Loucy (cell line): ENCODE results near the gene TKT.

Experiments used
- H2AFZ ChIP-seq: fragments of 200-600 bp; sonication (generic); 2 replicates; pipeline ENCODE4 v1.6.0; 2016; ENCODE audit warnings: antibody characterized with exemption, mild to moderate bottlenecking, low read length, moderate library complexity
- H3F3A ChIP-seq: fragments of 200-600 bp; 2 replicates; pipeline ENCODE4 v1.6.0; 2016; ENCODE audit warnings: antibody characterized with exemption, low read depth, mild to moderate bottlenecking
- H3K27me3 ChIP-seq: fragments of 200-600 bp; sonication (generic); 2 replicates; pipeline ENCODE4 v1.6.1; 2014; ENCODE audit warnings: low read length, mild to moderate bottlenecking; ENCODE audit not compliant: insufficient read depth, poor library complexity, severe bottlenecking
- H3K36me3 ChIP-seq: fragments of 200-600 bp; sonication (generic); 2 replicates; pipeline ENCODE4 v1.6.1; 2016; ENCODE audit warnings: low read length; ENCODE audit not compliant: insufficient read depth
- H3K4me1 ChIP-seq: fragments of 200-600 bp; sonication (generic); 2 replicates; pipeline ENCODE4 v1.5.1; 2014; ENCODE audit warnings: low read length, mild to moderate bottlenecking; ENCODE audit not compliant: insufficient read depth, poor library complexity, severe bottlenecking
- H3K4me2 ChIP-seq: fragments of 200-600 bp; sonication (generic); 2 replicates; pipeline ENCODE4 v1.6.0; 2014; ENCODE audit warnings: antibody characterized with exemption, low read length, low read depth, mild to moderate bottlenecking; ENCODE audit not compliant: poor library complexity, severe bottlenecking
- H3K4me3 ChIP-seq: fragments of 200-600 bp; sonication (generic); 2 replicates; pipeline ENCODE4 v1.5.1; 2014; ENCODE audit warnings: low read length, mild to moderate bottlenecking, mixed read lengths; ENCODE audit not compliant: poor library complexity, severe bottlenecking
- H3K79me2 ChIP-seq: fragments of 200-600 bp; sonication (generic); 2 replicates; pipeline ENCODE4 v1.6.1; 2014; ENCODE audit warnings: low read length; ENCODE audit not compliant: insufficient read depth
- H3K9ac ChIP-seq: fragments of 200-600 bp; sonication (generic); 2 replicates; pipeline ENCODE4 v1.6.0; 2014; ENCODE audit warnings: mild to moderate bottlenecking, low read depth, low read length, moderate library complexity; ENCODE audit not compliant: poor library complexity, severe bottlenecking
- H3K9me2 ChIP-seq: fragments of 200-600 bp; sonication (generic); replicated peaks from 2 replicates; pipeline ENCODE4 v1.6.1; 2016; ENCODE audit warnings: low read depth, low read length, mixed read lengths
- H3K9me3 ChIP-seq: fragments of 200-600 bp; sonication (generic); 2 replicates; pipeline ENCODE4 v1.6.1; 2014; ENCODE audit warnings: mild to moderate bottlenecking, antibody characterized with exemption, low read length, low read depth; ENCODE audit not compliant: insufficient read depth
- H4K20me1 ChIP-seq: fragments of 200-600 bp; sonication (generic); 2 replicates; pipeline ENCODE4 v1.6.0; 2014; ENCODE audit warnings: antibody characterized with exemption, low read length, mild to moderate bottlenecking; ENCODE audit not compliant: insufficient read depth, poor library complexity, severe bottlenecking
- CTCF ChIP-seq: fragments of 200-600 bp; sonication (generic); conservative IDR thresholded peaks from 2 replicates; pipeline ENCODE4 v1.5.1; 2014; ENCODE audit warnings: mild to moderate bottlenecking, antibody characterized with exemption, low read length
- EZH2phosphoT487 ChIP-seq: fragments of 200-600 bp; IDR thresholded peaks from 2 replicates; pipeline ENCODE4 v1.6.1; 2018; ENCODE audit warnings: antibody characterized with exemption, mild to moderate bottlenecking, moderate library complexity, borderline replicate concordance

Gene TKT

GRCh38 chr3:53242155-53242554, 13.7 kb downstream of the TKT start:
- H3K9ac ChIP-seq: no peak overlapping the region
- no peak overlapping the region for H3K4me3 ChIP-seq
- H3K36me3 ChIP-seq: peaks cover 57% of the 10 kb centered on the region; the same call in 1 of the 2 replicates
- no peak for TF ChIP-seq CTCF
- TF ChIP-seq EZH2phosphoT487: no peak
- peaks cover 63% of the 10 kb centered on the region for H3K79me2 ChIP-seq
- H3F3A ChIP-seq: no peaks in the 10 kb centered on the region
- no peaks in the 10 kb centered on the region for H3K9me3 ChIP-seq
- no peak overlapping the region for H3K4me2 ChIP-seq
- H2AFZ ChIP-seq: no peak overlapping the region
- no peaks in the 10 kb centered on the region for H3K4me1 ChIP-seq
- peaks cover 40% of the 10 kb centered on the region for H4K20me1 ChIP-seq
- no peaks in the 10 kb centered on the region for H3K9me2 ChIP-seq
- no peaks in the 10 kb centered on the region for H3K27me3 ChIP-seq

GRCh38 chr3:53240989-53241972, 14.5 kb downstream of the TKT start:
- TF ChIP-seq EZH2phosphoT487: no peak
- TF ChIP-seq CTCF: no peak
- Histone ChIP-seq H3K27me3 (no peaks in the 10 kb centered on the region), H3F3A (no peaks in the 10 kb centered on the region), H3K4me2 (no peak overlapping the region), H2AFZ (no peak overlapping the region), H3K9me2 (no peaks in the 10 kb centered on the region), H3K36me3 (peaks cover 64% of the 10 kb centered on the region; the same call in 1 of the 2 replicates), H4K20me1 (peaks cover 38% of the 10 kb centered on the region), H3K9me3 (no peaks in the 10 kb centered on the region), H3K4me1 (no peaks in the 10 kb centered on the region), H3K4me3 (no peak overlapping the region), H3K9ac (no peak overlapping the region), H3K79me2 (peaks cover 54% of the 10 kb centered on the region)

GRCh38 chr3:53239800-53240199, 16.0 kb downstream of the TKT start:
- Histone ChIP-seq H3K36me3 (peaks cover 74% of the 10 kb centered on the region; the same call in 1 of the 2 replicates), H4K20me1 (peaks cover 29% of the 10 kb centered on the region), H3K79me2 (peaks cover 41% of the 10 kb centered on the region), H3K4me2 (no peak overlapping the region), H3K27me3 (no peaks in the 10 kb centered on the region), H3K4me3 (no peak overlapping the region), H3K9ac (no peak overlapping the region), H3K9me2 (no peaks in the 10 kb centered on the region), H3F3A (no peaks in the 10 kb centered on the region), H3K4me1 (no peaks in the 10 kb centered on the region), H3K9me3 (no peaks in the 10 kb centered on the region), H2AFZ (no peak overlapping the region)
- TF ChIP-seq EZH2phosphoT487 (no peak), CTCF (no peak)
